Suppressor macrophage treated with lipopolysaccharide for 4 hours (primary cell): ENCODE results near the gene DPP3.
"Not testable (repeated sequence)": the region's sequence is repeated elsewhere in the genome, so short reads cannot be mapped to it uniquely, and the experiment has no call there.

Experiments used
- DNase-seq: peaks from one replicate; pipeline ENCODE4 v3.0.0-alpha.2; 2020

The DPP3 gene, protein sequence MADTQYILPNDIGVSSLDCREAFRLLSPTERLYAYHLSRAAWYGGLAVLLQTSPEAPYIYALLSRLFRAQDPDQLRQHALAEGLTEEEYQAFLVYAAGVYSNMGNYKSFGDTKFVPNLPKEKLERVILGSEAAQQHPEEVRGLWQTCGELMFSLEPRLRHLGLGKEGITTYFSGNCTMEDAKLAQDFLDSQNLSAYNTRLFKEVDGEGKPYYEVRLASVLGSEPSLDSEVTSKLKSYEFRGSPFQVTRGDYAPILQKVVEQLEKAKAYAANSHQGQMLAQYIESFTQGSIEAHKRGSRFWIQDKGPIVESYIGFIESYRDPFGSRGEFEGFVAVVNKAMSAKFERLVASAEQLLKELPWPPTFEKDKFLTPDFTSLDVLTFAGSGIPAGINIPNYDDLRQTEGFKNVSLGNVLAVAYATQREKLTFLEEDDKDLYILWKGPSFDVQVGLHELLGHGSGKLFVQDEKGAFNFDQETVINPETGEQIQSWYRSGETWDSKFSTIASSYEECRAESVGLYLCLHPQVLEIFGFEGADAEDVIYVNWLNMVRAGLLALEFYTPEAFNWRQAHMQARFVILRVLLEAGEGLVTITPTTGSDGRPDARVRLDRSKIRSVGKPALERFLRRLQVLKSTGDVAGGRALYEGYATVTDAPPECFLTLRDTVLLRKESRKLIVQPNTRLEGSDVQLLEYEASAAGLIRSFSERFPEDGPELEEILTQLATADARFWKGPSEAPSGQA

DNA sequence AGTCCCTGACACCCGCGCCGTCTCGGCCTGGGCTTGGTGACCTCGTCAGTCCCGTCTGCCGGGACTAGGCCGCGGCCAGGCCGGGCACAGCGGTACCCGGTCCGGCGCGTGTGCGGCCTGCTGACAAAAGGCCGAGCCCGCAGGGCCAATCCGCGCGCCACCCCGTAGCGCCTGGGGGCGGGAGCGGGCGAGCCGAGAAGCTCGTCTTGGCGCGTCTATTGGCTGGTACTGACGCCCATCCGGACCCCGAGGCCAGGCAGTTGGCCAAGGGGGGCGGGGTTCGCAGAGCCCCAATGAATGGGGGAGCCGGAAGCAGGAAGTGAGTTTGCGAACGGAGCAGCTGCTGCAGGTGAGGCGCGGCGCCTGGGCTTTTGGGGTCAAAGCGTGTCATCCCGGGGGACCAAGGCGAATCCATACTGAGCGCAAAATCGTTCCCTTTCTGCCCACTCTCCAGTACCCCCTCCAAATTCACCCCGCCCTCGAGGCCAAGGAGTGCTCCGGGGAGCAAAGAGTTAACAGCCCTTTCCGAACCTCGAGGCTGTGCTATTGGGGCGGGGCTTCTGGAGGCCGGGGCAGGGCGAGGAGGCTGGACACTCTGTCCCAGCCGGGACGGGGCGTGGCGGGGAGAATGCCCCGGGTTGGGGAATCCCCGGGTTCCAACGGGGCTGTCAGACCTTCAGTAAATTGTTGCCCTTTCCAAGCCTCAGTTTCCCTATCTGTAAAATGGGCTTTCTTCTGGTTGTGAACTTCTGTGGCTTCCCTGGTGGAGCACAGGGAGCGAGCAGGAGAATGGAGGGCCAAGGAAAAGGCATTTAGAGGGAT, at the start of gene DPP3:
TSS of gene DPP3 (plus strand) at position 318 of the 822 bp plus-strand sequence. CDS start 1,767 bp downstream, outside the sequence.
- DNase-seq = peak; percentile 99

DNA sequence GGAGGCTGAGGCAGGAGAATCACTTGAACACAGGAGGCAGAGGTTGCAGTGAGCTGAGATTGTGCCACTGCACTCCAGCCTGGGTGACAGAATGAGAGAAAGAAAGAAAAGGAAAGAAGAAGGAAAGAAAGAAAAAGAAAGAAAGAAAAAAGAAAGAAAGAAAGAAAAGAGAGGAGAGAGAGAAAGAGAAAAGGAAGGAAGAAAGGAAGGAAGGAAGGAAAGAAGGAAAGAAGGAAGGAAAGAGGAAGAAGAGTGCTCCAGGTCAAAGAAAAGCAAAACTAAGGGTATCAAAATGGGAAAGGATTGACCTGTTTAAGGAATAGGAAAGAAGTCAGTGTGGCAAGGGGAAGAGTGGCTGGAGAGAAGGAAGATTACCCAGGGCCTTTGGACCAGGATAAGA, 48.9 kb upstream of the DPP3 start:
- not testable (repeated sequence) for DNase-seq

DNA sequence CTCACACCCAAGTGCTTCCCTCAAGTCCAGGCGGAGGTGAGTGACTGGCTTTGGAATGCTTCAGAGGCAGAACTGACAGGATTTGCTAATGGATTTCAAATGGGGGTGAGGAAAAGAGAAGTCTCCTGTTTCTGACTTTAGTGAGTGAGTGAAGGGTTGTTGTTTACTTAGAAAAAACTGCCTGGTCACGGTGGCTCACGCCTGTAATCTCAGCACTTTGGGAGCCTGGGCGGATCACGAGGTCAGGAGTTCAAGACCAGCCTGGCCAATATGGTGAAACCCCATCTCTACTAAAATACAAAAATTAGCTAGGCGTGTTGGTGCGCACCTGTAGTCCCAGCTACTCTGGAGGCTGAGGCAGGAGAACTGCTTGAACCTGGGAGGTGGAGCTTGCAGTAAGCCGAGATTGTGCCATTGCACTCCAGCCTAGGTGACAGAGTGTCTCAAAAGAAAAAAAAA, 48.3 kb upstream of the DPP3 start:
- not testable (repeated sequence) for DNase-seq

DNA sequence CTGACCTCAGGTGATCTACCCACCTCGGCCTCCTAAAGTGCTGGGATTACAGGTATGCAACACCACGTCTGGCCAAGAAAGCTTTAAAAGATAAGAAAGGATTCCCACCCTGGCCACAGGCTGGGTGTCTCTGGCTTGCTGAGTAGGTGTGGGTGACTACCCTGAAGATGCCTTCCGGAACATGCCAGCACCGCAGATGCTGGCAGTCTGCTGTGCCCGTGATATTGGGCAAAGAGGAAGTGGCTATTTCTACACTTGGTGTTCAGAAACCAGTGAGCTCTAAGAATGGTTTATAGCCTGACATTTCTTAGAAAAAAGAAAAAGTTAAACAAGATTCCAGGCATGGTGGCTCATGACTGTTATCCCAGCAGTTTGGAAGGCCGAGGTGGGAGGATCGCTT, 47.6 kb upstream of the DPP3 start:
- DNase-seq = peak; percentile 43

DNA sequence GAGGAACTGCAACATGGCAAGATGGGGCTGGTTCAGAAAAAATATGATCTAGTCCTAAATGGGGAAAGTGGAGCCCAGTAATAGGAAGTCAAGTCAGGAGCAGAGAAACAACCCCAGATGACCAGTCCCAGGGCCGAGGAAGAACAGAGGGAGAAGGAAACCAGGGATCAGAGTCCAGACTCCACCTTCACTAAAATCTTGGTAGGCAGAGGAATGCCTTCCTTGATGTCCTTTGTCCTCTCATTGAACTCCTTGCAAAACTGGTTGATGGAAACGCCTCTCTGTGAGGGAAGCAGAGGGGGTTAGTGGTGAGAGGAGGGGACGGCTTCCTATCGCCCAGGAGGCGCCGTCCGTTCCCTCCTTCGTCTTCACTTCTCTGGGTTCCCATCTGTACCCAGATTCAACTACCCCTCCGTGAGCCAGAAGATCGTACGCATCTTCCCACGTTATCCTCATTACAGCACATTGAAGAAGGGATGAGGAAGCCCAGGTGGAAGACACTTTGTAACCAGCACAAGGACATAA, 42.2 kb upstream of the DPP3 start:
- no peak for DNase-seq

DNA sequence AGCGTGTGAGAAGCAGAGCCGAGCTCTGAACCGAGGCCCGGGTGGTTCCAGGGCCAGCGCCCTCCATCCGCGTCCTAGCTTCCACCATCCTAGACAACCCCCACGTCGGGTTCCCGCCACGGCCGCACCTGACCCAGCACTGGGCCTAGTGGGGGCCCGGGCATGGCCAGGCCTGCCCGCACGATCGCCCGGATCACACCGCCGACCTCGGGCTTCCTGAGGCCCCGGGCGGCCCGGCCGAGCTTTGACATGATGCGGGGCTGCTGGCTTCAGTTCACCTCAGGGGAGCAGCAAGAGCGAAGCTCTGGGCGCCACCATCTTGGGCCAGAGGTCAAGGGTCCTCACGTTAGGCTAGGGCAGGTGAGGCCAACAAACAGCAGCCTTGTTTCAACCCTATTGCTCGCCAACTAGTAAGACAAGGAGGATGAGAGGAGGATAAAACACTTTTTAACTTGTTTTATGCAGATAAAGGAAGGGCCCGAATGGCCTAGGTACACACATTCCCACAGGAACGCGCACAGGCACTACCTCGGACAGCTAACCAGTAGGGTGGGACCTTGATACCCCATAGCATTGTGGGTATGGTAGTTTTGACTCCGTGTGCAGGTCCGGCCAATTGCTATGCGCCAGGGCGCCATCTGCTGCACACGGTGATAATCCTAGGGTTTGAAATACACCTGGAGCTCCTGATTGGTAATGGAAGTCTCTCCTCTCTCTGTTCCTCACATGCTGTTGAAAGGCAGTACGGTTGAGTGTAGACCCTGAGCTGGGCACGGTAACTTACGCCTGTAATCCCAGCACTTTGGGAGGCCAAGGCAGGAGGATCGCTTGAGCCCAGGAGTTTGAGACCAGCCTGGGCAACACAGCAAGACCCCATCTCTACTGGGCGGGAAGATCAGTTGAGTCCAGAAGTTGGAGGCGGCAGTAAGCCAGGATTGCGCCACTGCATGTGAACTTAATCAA, 41.4 kb upstream of the DPP3 start, which contains the start of gene MRPL11:
TSS of gene MRPL11 (minus strand) at position 345 of the 963 bp plus-strand sequence. CDS start at position 251, 94 bp downstream.
- DNase-seq = peak; percentile 90

DNA sequence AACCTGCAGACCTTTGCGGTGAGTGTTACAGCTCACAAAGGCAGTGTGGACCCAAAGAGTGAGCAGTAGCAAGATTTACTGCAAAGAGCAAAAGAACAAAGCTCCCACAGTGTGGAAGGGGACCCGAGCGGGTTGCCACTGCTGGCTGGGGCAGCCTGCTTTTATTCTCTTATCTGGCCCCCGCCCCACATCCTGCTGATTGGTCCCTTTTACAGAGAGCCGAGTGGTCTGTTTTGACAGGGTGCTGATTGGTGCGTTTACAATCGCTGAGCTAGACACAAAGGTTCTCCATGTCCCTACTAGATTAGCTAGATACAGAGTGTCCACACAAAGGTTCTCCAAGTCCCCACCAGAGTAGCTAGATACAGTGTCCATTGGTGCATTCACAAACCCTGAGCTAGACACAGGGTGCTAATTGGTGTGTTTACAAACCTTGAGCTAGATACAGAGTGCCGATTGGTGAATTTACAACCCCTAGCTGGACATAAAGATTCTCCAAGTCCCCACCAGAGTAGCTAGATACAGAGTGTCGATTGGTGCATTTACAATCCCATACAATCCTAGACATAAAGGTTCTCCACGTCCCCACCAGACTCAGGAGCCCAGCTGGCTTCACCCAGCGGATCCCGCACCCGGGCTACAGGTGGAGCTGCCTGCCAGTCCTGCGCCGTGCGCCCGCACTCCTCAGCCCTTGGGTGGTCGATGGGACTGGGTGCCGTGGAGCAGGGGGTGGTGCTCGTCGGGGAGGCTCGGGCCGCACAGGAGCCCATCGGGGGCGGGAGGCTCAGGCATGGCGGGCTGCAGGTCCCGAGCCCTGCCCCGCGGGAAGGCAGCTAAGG, 39.9 kb upstream of the DPP3 start:
- DNase-seq = not testable (repeated sequence)

DNA sequence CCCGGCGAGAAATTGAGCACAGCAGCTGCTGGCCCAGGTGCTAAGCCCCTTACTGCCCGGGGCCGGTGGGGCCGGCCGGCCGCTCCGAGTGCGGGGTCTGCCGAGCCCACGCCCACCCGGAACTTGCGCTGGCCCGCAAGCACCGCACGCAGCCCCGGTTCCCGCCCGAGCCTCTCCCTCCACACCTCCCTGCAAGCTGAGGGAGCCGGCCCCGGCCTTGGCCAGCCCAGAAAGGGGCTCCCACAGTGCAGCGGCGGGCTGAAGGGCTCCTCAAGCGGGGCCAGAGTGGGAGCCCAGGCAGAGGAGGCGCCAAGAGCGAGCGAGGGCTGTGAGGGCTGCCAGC, 39.3 kb upstream of the DPP3 start:
- DNase-seq = not testable (repeated sequence)

DNA sequence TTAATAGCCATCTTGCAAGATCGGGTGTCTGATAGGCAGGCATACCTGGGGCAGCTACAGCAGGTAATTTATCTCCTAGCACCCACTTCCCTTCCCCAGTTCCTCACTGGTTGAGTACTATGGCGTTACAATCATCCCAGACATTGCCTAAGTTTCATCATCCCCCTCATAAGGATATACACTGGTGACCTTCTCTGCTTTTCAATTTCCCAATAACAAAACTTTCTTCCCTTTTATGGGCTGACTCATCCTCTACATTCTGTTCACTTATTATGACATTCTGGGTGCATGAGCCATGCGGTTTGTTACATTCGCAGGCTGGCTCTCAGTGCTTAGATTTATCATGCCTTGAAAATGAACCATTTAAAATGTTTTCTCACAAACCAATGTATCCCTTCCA, 36.6 kb upstream of the DPP3 start:
- peak; percentile 94 for DNase-seq

DNA sequence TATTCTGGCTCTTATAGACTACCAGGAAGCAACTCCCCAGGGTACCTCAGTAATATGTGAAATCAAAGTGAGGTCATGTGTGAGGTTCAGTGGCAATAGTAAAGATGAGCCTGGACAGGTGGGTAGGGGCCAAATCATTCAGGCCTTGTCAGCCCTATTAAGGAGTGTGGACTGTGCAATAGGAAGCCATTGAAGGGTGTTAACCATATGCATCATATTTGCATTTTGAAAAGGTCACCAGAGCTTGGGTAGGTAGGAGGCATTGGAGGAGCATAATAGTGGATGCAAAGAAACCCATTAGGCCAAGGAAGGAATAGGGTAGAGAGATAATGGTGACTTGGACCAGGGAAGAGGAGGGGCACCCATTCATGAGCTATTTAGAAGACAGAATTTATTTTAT, 33.2 kb upstream of the DPP3 start:
- no peak for DNase-seq

DNA sequence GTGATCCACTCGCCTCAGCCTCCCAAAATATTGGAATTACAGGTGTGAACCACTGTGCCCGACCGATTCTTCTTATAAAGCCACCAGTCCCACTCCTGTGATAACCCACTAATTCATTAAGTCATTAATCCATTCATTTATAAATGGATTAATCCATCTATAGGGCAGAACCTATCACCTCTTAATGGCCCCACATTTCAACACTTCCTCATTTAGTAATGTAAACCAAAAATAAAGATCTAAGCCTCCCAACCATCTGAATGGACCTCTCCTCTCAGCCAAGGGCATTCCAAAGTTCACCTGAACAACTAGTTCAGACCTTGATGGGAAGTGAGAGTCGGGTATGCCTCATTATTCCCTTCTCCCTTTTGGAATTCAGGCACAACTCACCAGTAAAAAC, 31.7 kb upstream of the DPP3 start:
- no peak for DNase-seq

DNA sequence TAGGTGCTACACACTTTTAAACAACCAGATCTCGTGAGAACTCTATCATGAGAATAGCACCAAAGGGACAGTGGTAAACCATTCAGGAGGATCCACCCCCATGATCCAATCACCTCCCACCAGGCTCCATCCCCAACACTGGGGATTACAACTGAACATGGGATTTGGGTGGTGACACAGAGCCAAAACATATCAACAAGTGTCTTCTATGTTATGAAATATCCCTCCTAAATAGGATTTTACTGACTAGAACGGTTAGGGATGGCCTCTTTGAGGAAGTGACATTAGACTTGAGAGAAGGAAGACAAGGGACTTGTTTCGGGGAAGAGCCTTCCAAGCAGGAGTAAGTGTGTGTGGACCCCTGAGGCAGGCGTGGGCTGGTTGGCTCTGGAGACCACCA, 29.7 kb upstream of the DPP3 start:
- DNase-seq = peak; percentile 48

DNA sequence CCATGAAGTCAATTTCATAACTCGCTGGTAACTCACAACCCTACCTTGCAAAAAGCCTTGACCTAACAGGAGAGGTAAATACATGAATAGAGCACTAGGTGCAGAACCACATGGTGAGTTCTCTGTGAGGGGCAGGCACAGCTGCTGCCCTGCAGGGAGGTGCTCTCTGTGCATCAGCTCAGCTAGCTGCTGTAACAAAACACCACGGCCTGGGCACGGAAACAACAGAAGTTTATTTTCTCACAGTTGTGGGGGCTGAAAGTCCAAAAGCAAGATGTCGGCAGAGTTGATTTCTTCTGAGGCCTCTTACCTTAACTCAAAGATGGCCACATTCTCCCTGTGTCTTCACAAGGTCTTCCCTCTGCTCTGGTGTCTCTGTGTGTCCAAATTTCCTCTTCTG, 28.6 kb upstream of the DPP3 start:
- DNase-seq = no peak

DNA sequence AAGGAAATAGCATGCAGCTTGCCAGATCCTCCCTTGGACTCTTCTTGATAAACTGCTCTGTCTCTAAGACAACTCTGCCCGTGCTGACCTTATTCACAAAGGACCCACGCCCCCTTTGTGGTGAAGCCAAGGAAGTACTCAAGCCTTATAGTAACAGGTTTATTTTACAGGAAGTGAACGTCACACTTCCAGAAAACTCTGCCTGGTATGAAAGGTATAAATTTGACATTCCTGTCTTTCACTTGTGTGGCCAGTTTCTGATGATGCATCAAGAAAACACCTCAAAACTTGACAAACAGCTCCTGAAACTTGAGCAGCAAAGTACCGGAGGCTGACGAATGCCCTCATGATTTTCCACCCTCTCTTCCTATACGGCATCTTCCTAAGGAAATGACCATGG, 26.0 kb upstream of the DPP3 start:
- DNase-seq = no peak

DNA sequence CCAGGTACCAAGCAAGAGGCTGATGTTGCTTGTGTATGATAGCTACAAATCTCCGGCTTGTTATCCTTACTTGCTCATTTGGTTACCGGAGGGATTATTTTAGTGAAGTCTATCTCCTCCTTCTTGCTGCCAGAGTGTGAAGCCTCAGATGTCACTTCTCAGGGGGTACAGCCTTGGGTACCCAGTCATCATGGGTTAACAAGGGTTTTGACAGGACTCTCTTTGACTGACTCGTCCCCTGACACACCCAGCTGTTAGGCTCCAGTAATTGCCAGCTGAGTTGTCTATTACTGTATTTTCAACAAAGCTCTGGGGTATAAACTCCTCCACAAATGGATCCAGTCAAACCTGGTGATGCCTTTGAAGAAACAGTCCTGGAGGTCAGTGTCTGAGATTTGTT, 25.4 kb upstream of the DPP3 start:
- no peak for DNase-seq

DNA sequence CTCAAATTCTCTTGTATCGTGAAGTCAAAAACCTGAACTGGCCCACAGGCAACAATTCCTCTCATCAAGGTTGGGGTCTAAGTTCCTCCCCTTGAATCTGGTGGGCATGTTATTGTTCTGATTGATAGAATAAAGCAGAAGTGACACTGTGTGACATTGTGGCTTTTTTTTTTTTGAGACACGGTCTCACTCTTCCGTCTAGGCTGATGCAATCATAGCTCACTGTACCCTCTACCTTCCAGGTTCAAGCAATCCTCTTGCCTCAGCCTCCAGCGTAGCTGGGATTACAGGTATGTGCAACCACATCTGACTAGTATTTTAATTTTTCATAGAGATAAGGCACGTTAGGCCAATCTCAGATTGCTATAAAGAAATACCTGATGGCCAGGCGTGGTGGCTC, 22.4 kb upstream of the DPP3 start:
- DNase-seq = no peak

DNA sequence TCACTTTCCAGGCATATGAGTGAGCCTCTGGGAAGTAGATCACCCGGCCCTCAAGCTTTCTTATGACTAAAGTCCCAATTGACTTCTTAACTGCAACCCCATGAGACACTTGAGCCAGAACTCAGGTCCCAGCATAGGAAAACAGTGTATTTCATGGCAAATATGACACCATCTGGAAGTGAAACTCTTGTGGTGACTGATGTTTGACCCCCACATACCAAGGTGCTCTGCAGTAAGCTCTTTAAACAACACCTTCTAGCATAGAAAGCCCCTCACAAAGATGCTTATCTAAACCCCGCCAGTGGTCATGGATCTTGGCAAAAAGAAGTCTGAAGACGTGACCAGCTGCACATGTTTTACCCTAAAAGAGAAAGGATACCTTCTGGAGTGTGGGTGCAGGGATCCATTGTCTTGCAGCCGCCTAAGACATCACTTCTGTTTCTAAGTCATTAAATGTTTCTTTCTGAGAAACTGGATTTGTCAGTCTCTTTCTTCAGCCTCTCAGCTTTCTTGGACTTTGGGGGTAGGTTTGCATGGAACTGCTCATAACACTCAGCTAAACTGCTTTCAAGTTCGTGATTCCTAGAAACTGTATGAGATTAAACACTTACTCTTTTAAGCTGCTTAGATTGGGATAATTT, 21.0 kb upstream of the DPP3 start:
- DNase-seq = peak; percentile 46

DNA sequence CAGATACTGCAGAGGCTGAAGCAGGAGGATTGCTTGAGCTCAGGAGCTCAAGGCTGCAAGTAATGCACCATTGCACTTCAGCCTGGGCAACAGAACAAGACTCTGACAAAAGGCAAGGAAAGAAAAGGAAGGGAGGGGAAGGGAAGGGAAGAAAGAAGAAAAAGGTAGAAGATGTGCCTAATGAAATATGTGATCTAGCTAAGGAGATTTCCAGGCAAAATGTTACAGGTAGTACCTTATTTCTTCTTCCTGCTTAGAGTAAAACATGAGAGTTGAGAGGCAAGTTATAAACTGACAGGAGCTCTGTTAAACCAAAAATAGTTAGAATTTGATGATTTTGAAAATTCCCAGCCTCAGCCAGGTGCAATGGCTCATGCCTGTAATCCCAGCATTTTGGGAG, 18.2 kb upstream of the DPP3 start:
- DNase-seq = no peak

DNA sequence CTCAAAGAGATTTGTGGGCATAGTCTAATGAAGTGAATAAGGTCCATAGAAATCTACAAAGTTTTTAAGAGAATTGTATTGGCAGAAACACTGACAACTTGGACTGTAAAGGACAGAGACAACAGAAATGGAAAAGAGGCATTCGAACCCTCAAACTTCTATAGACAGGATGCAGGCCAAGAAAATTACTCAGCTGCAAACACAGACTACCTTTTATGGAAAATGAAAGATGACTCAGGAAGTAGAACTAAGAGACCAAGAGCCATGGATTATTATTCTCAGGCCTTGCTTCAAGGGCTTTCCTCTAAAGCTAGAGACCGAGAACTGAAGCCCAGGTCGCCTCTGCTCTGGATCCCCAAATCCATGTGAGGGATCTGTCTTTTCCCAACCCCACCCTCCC, 17.3 kb upstream of the DPP3 start:
- no peak for DNase-seq

DNA sequence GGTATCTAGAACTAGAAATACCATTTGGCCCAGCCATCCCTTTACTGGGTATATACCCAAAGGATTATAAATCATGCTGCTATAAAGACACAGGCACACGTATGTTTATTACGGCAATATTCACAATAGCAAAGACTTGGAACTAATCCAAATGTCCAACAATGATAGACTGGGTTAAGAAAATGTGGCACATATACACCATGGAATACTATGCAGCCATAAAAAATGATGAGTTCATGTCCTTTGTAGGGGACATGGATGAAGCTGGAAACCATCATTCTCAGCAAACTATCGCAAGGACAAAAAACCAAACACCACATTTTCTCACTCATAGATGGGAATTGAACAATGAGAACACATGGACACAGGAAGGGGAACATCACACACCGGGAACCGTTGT, 16.1 kb upstream of the DPP3 start:
- not testable (repeated sequence) for DNase-seq
